Posterior vena cava (tissue), 2 donors: ENCODE data around the gene PCAT7. TPM values are rescaled to one million over a fixed set of nuclear protein-coding genes. Genes with fewer than 3 reads are reported as not detected.
A peak's percentile ranks its signal among the peaks of the same experiment; 100 is the strongest.

Source experiments
- DNase-seq: peaks from one replicate; pipeline ENCODE4 v3.0.0-alpha.2; 2020; ENCODE audit warnings: low spot score
- intact Hi-C, 2 donors: fragments of 100-400 bp; cut with DNase I; formaldehyde crosslinking; loops; one replicate each; pipeline versions ENCODE4 v1.14.1 to v1.14.2; 2022 to 2023
- total RNA-seq, 2 donors: library from RNA; stranded (reverse); fragmentation: NEBNext Ultra II Directional; extraction: Animal tissue kit (Norgen Biotek cat#: 25700); gene quantifications; one replicate each; pipeline ENCODE4 v1.2.1, GENCODE V29; 2021
- donor health status: DM: yes; HTN: yes; CAD: no.
- donor health status: DM: yes; HTN: yes; CAD: no.

Gene PCAT7
- total RNA-seq, 2 donors from 2014 or later = not detected

DNA sequence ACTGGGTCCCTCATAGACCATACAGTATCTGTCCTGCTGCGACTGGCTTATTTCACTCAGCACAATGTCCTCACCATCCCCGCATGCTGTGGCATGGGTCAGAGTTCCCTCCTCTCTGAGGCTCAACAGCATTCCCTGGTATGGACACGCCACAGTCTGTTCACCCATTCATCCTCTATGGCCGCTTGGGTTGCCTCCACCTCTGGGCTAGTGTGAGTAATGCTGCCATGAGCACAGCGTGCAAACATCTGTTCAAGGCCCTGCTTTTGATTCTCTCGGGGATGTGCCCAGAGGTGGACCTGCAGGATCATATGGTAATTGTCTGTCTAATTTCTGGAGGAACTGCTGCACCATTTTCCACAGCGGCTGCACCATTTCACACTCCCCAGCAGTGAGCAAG is 44.2 kb downstream of the PCAT7 start:
- DNase-seq = no peak
- intact Hi-C loops = no loop called here

DNA sequence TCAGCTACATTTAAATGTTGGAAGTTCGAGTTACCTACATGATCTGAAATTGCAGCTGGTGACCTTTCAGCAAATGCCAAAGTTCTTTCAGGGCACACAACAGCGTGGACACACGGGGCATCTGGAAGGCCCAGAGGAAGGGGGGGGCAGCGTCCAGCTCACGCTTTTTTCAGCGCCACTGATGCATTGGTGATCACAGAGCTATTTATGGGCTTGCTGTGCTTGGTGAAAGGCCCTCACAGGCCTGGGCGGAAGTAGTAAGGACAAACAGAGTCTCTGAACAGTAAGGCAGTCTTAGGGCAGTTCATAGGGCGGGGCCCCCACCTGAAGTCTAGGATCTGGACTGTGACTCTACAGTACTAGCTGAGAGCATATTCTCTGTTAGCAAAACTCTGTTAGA is 45.4 kb downstream of the PCAT7 start:
- DNase-seq = no peak
- intact Hi-C loops = no loop called here

DNA sequence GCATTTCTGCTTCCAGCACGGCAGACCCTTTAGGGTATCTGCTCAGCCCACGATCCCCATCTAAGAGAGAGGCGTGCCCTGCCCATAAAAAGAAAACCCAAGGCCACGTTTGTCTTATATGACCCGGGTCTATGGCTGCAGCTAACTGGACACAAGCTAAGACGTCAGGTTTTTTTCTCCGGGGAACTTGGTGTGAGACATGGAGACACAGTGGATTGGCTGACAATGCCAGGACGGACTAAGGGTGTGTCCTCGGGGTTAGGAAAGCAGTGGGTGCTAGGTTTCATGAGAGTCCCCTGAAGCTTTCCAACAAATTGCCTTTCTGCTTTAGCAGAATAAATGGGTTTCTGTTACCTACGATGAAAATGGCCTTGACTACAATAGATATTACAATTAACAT is 45.8 kb downstream of the PCAT7 start:
- DNase-seq = no peak
- intact Hi-C loops = no loop called here

DNA sequence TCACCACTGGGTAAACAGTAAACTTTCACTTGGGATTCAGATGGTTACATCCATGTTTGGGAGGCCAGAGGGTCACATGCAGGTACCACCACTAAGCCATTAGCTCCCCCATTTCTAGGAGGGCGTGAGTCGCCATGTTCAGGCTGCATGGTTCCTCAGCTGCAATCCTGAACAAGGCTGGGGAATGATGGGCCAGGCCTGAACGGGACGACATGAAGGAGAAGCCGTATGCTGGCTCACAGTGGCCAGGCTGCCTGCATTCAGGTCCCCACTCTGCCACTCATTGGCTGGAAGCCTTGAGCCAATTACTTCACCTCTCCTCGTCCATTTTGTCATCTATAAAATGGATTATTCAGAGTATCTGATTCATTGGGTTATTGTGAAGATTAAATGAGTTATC is 47.8 kb downstream of the PCAT7 start:
- DNase-seq = no peak
- intact Hi-C loops = no loop called here

DNA sequence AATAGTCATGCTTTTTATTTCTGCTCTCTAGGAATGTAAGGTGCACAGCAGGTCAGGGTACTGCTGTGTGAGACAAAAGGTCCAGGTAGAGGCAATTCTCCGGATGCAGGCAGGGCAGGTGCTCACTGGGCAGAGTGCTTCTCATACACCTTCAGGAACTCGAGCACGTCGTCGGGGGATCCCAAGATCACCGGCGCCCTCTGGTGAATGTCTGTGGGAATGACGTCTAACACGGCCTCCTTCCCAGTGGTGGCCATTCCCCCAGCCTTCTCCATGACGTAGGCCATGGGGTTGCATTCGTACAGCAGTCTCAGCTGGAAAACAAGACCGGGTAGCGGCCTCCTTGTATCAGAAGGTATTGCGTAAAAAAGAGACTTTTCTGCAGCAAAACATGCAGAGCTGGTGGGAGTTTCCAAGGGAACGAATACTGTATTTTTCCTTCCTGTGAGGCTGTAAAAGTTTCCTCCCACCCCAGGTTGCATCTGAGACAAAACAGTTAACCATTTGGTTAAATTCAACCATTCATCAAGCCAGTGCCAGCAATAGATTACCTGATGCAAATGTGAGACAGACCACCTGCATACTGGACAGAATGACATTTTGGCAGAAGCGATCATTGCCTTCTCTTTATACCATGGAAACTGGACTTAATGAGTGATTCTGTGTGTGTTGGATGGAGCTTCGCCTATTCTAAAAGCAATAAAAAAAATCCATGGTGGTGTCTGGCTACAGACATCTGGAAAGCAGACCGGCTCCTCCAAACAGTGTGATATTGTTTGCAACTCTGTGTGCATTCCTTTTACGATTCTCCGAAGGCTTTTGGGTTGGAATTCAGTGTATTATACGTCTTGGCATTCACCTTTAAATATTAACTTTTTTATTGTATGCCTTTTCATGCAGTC is 48.6 kb downstream of the PCAT7 start:
- intact Hi-C loops = no loop called here
- DNase-seq = peak; percentile 94

DNA sequence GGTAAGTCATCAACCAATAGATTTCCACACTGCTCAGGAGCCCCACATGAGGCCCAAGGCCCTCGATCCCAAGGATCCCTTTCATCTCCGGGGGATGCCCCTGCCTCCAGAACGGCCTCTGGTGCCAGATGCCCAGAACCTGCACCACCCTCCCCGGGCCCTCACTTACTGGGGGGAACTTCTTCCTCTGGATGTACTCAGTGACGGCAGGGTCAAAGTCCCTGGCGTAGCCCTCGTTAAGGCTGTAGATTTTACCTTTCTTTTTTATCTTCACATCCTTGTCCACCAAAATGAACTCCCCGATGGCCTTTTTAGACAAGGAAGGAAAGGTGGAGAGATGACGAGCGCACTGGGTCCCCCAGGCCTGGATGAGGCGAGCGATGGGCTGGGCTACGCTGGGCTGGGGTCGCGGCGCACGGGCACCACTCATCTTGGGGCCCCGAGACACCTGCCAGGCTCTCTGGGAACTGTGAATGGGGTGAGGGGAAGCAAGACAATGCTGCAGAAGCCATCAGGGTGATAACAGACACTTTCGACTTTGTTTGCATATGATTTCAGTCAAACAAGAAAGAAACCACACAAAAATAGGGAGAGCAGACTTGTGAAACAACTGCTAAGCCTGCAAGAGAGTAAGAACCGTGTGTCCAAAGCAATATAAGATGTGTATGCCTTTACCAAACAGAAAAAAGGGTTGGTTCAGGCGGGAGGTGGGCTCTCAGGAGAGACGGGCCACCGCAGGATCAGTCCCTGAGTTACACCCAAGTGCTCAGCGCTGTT is 52.0 kb downstream of the PCAT7 start:
- intact Hi-C loops = no loop called here
- DNase-seq = no peak

DNA sequence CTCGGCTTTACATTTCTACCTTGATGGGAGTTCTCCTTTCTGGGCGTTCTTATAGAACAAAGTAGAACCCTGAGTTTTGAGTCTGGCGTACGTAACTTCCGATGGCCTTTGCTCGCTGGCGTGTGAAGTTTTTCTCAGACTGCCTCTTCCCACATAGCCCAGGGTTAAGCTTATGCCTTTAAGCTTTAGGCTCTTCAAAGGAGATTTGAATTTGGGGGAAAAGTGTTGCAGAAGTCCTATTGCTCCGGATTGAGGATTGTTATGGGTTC is 52.5 kb downstream of the PCAT7 start:
- intact Hi-C loops = no loop called here

DNA sequence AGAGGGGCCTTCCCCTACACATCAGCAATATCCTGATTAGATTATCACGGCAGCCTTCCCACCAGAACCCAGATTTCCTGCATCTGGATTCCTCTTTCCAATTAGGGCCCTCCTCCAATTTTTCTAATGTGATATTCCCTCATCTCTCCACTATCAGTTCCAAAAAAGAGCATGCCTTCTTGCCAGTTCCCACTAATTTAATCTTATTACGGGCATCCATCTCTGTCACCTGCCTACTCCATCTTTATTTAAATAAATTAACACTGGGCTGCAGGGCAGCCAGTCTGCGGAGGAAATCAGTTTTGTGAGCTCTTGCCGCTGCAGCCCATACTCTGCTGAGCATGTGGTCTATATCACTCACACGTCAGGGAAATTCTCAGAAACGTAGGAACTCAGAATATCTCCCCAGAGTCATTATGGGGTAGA is 55.3 kb downstream of the PCAT7 start:
- intact Hi-C loops = no loop called here

More for the DNA sequence above, 52.5 kb downstream of the PCAT7 start:
- no peak for DNase-seq

DNA sequence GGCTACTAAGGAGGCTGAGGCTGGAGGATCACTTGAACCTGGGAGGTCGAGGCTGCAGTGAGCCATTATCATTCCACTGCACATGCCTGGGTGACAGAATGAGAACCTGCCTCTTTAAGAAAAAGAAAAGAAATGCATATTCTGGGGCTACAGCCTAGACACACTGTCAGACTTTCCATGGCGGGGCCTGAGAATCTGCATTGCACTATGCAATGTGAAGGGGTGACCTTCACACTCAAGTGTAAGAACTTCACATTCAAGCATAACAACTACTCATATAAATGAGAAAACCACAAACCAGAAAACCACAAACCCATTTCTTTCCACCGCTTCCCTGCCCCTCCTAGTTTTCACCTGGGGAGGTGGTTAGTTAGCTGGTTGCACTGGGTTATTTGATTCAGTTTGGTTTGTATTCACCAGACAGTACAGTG is 56.8 kb downstream of the PCAT7 start:
- DNase-seq = peak; percentile 38
- intact Hi-C loops = no loop called here

More for the DNA sequence above, 55.3 kb downstream of the PCAT7 start:
- DNase-seq = no peak

DNA sequence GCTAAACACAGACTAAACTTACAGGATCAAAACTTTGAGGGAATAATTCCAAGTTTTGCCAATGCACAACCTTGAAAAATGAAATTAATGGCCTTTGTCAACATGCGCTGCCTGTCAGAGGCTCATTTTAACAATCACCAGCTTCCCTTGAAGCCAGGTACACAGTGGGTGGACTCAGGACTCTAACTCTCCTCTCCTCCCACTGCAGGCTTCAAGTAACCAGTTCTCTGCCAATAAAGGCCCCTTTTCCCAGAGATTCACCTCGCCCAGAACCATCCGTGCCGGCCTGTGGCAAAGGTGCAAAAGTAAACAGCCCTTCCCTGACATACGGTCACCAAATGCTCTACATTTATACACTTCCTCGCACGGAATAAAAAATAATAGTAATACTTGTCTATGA is 57.2 kb downstream of the PCAT7 start:
- intact Hi-C loops = no loop called here
- DNase-seq = no peak

DNA sequence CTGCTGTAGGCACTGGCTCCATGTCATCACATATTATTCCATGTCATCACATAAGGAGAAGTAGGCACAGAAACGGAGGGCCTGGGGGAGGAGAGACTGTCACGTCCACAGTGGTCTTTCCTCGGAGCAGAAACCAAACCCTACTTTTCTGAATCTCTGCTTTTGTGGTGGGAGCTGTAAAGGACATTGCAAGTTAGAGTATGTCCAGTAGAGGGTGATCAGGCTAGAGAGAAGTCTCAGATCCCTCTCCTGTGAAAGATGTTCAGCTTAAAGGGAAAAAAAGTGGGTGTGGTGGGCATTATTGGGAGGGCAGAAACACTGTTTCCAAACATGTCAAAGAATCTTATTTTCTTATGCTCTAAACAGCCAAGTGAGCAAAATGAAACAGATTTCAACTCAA is 58.1 kb downstream of the PCAT7 start:
- intact Hi-C loops = no loop called here
- DNase-seq = no peak

DNA sequence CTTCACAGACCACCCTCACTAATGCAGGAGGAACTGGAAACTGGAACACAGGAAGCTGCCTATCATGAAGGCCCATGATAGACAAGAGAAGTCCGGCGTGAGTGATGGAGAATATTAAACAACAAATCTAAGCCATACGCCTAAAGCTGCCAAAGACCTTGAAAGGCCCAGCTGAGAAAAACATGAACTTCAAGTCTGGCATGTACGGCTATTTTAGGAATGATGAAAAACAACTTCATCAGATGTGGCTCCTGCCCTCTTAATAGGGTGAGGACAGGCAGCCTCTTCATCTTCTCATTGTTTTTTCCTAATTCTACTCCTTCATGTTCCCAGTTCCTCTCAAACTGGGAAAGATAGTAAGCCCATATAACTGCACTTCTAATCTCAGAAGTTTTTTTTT is 64.1 kb downstream of the PCAT7 start:
- intact Hi-C loops = no loop called here
- no peak for DNase-seq

Other genes starting within 250 kb of the PCAT7 start
- gene NUTM2F, start 226.4 kb upstream of the PCAT7 start, total RNA-seq = not detected
- gene FBP2, start 38.7 kb downstream of the PCAT7 start, total RNA-seq = not detected
- gene FBP1, start 84.4 kb downstream of the PCAT7 start, total RNA-seq = 1 to 10 TPM; 4.2 to 4.7 TPM
- gene AOPEP, start 171.6 kb downstream of the PCAT7 start, total RNA-seq = 100 to 1,000 TPM; 124 to 138 TPM